Body of pancreas (tissue), 4 donors: Measurements from ENCODE around the gene MSL2. TPM values are rescaled to one million over a fixed set of nuclear protein-coding genes. Genes with fewer than 3 reads are reported as not detected.

Experiments
- ATAC-seq: fragments of 150-250 bp; one replicate; pipeline ENCODE4 v1.9.1; 2016
- DNase-seq, 4 donors: peaks; one replicate each; pipeline ENCODE4 v3.0.0-alpha.2; 2019
- H3K27ac ChIP-seq, 4 donors: fragments of 200-600 bp; sonication (generic); 1 replicate in 3 of 4; 2 replicates in 1 of 4; pipeline versions ENCODE4 v1.5.1 to v1.6.1; 2016 to 2019; ENCODE audit warnings: mild to moderate bottlenecking in 1 of 4, mixed read lengths in 1 of 4, moderate library complexity in 1 of 4
- H3K27me3 ChIP-seq, 2 donors: fragments of 200-600 bp; sonication (generic); one replicate each; pipeline ENCODE4 v1.6.0; 2016; ENCODE audit warnings: mild to moderate bottlenecking in 1 of 2
- H3K36me3 ChIP-seq, 2 donors: fragments of 200-600 bp; sonication (generic); replicated peaks in 1 of 2; 2 replicates each; pipeline ENCODE4 v1.5.1; 2016; ENCODE audit warnings: low read depth in 2 of 2; ENCODE audit not compliant: insufficient read depth in 1 of 2
- H3K4me1 ChIP-seq: fragments of 200-600 bp; sonication (generic); one replicate; pipeline ENCODE4 v1.6.0; 2016
- H3K4me3 ChIP-seq, 2 donors: fragments of 200-600 bp; sonication (generic); 1 replicate in 1 of 2; 2 replicates in 1 of 2; pipeline ENCODE4 v1.5.1; 2016 to 2019
- H3K9me3 ChIP-seq, 3 donors: fragments of 200-600 bp; sonication (generic); 1 replicate in 2 of 3; 2 replicates in 1 of 3; pipeline ENCODE4 v1.5.1; 2016
- POLR2A ChIP-seq, 3 donors: fragments of 450-650 bp; IDR thresholded peaks; one replicate each; pipeline ENCODE4 v1.6.1; 2016; ENCODE audit warnings: antibody characterized with exemption in 3 of 3, mild to moderate bottlenecking in 2 of 3
- WGBS, 2 donors: methylation state at CpG; one replicate each; pipeline ENCODE4 v1.1.5; 2017; 5-methylcytosine and 5-hydroxymethylcytosine counted together
- intact Hi-C: fragments of 100-400 bp; cut with DNase I; formaldehyde crosslinking; loops from one replicate; pipeline ENCODE4 v1.15.1; 2023
- total RNA-seq, 2 donors: library from RNA; depleted of rRNA; stranded (reverse); fragments of >200 nt; gene quantifications; one replicate each; pipeline ENCODE4 v1.1.0, GENCODE V29; 2016
- TF ChIP-seq, protein P1 (sequence below), 7 experiments: fragments of 450-650 bp in 4 of 7; fragments of 200-600 bp in 3 of 7; sonication (generic) in 3 of 7; IDR thresholded peaks; one replicate each; pipeline ENCODE4 v1.5.1; 2016 to 2019; ENCODE audit warnings: antibody characterized with exemption in 7 of 7

The MSL2 gene
- total RNA-seq, 2 donors from 2014 or later: 17.5 to 19.2 TPM

DNA sequence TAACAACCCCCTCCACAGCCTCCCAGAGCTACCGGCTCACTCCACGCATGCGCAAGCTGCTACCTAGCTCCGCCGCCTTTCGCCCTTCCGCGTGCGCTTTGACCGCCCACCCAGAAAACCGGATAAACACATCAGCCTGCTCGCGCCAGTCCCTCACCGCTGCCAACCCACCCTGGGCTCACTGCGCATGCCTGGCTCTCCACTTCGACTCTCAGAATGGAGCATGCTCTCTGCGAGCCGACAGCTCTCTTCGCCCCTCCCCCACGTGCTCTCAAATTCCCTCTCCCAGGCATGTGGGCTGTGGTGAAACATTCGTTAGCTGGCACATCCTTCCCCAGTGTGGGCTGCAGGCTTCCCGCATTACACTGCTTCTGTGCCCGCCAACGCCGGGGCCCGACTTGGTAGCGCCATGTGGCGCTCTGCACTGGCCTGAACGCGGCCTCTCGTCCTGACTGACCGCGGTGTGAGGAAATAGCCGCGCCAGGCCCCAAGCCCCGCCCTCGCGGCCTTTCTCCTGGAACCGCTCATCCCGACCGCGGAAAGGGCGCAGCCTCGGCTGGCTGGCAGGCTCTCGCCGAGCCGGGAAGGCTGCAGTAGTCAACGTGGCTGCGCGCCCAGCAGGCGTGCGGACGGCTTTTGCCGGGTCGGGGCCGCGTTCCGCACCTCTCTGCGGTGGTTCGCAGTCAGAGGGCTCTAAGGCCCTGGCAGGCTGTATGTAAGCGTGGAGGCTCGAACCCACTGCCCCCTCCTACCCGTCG is 445 bp upstream of the MSL2 start:
- no peaks in the 10 kb centered on the region for H3K9me3 ChIP-seq
- TF ChIP-seq, protein P1, sequence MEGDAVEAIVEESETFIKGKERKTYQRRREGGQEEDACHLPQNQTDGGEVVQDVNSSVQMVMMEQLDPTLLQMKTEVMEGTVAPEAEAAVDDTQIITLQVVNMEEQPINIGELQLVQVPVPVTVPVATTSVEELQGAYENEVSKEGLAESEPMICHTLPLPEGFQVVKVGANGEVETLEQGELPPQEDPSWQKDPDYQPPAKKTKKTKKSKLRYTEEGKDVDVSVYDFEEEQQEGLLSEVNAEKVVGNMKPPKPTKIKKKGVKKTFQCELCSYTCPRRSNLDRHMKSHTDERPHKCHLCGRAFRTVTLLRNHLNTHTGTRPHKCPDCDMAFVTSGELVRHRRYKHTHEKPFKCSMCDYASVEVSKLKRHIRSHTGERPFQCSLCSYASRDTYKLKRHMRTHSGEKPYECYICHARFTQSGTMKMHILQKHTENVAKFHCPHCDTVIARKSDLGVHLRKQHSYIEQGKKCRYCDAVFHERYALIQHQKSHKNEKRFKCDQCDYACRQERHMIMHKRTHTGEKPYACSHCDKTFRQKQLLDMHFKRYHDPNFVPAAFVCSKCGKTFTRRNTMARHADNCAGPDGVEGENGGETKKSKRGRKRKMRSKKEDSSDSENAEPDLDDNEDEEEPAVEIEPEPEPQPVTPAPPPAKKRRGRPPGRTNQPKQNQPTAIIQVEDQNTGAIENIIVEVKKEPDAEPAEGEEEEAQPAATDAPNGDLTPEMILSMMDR (IDR thresholded peaks at IDR 0.05): peak in 4 of 7 experiments; percentile 6 to 21 (median 12)
- TF ChIP-seq POLR2A (IDR thresholded peaks at IDR 0.05): peak; percentile 83 to 95 (median 93)
- peak; percentile 86 for ATAC-seq
- H3K27me3 ChIP-seq: no peaks in the 10 kb centered on the region
- peak overlapping the region; percentile 68 to 94 for H3K4me3 ChIP-seq
- no peaks in the 10 kb centered on the region for H3K36me3 ChIP-seq
- peak; percentile 99 for DNase-seq
- H3K4me1 ChIP-seq: peaks cover 31% of the 10 kb centered on the region
- WGBS, 2 donors: 0% methylated on average over 22 to 64 of the region's 64 CpGs
- peak overlapping the region; percentile 98 to 99 (median 98) for H3K27ac ChIP-seq
- intact Hi-C loops: no loop called here

DNA sequence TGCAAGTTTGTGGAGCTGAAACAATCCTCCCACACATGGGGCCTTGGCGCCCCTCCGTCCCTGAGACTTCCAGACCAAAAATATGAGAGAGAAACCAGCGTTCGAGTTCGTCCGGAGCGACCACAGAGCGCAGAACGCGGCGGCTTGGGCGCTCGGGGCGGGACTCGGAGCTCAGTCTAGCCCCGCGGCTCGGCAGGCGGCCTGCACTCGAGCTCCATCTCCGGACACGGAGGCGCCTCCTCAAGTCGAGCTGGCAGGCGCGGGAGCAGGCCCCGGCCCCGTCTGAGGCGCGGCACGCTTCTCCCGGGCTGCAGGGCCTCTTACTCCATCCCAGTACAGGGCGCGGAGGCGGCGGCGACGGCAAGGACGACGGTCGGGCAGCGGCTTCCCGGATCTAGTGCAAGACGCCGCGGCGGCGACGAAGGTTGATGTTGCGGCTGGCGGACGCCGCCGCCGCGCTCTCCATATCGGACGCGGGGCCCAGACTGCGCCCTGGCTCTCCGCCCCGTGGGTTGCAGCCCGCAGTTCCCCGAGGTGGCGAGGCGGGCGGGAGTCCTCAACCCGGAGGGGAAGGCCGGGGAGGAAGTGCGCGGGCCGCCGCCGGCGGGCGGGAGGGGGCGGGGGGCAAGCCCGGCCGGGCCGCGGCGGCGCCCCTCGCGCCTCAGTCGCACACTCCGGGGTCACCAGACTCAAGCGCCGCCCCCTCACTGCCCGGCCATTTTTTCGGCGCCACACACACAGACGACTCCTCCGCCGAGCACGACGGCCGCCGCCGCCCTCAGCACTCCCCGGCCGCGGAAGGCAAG is 674 bp downstream of the MSL2 start:
- ATAC-seq (peak; percentile 47), DNase-seq (peak; percentile 69 to 78 (median 74))
- Histone ChIP-seq H3K4me3 (peak overlapping the region; percentile 68 to 94), H3K36me3 (no peaks in the 10 kb centered on the region), H3K4me1 (peaks cover 41% of the 10 kb centered on the region), H3K27me3 (no peaks in the 10 kb centered on the region), H3K9me3 (no peaks in the 10 kb centered on the region), H3K27ac (peak overlapping the region; percentile 98 to 99 (median 98))
- TF ChIP-seq POLR2A (IDR thresholded peaks at IDR 0.05): peak in 2 of 3 donors; percentile 15 to 55
- TF ChIP-seq, protein P1 (IDR thresholded peaks at IDR 0.05): no peak
- intact Hi-C loops: no loop called here
- 1% methylated on average over 84 of the region's 103 CpGs; no CpG with 5 or more reads in 1 of the 2 donors for WGBS, 2 donors

DNA sequence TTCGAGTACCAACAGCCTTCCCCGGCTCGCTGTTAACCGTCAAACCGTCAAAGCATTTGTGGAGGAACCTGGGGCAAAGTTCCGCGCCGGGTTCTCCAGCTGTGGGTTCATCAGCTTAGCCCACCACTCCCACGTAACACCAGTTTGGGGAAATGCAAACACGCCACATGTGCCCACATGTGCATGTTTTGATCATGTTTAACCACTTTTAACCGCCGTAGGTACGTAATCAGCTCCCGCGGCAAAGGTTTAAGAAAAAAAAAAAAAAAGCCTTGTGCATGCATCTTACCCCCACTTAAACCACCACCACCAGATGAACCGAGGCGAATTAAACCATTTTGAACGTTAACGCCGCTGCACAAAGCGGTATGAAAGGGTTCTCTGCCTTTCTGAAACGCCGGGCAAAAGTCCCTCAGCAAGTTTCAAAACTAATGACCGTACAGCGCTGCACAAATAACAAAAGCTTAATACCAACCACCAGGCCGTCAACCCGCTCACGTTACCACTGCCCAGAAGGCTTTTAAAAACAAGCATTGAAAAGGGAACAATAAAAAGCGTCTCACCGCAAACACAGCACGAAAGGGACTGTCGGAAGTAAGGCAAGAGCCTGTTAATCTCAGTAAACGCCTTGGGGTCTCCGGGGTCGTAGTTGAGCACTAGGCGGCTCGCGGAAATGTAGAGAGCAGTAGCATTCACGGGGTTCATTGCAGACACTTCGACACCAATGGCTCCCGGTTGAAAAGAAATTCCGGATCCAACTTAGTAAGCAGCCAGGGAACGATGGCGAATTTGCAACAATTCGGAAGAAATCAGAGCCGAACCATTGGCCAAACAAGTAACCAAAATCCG is 1.5 kb downstream of the MSL2 start:
- intact Hi-C loops: no loop called here
- peak; percentile 14 to 42 (median 29) for DNase-seq
- peaks cover 48% of the 10 kb centered on the region for H3K4me1 ChIP-seq

More for the DNA sequence above, 1.5 kb downstream of the MSL2 start:
- 0 to 1% methylated on average over 47 of the region's 47 CpGs for WGBS, 2 donors
- H3K9me3 ChIP-seq: no peaks in the 10 kb centered on the region
- peak overlapping the region; percentile 98 to 99 (median 98) for H3K27ac ChIP-seq
- H3K27me3 ChIP-seq: no peaks in the 10 kb centered on the region
- ATAC-seq: no peak
- H3K36me3 ChIP-seq: no peaks in the 10 kb centered on the region
- TF ChIP-seq POLR2A (IDR thresholded peaks at IDR 0.05): no peak
- TF ChIP-seq, protein P1 (IDR thresholded peaks at IDR 0.05): no peak
- peak overlapping the region; percentile 68 to 94 for H3K4me3 ChIP-seq
